Loucy (cell line): ENCODE results near the gene PHIP.

Experiments used
- H2AFZ ChIP-seq: fragments of 200-600 bp; sonication (generic); 2 replicates; pipeline ENCODE4 v1.6.0; 2016; ENCODE audit warnings: antibody characterized with exemption, mild to moderate bottlenecking, low read length, moderate library complexity
- H3F3A ChIP-seq: fragments of 200-600 bp; 2 replicates; pipeline ENCODE4 v1.6.0; 2016; ENCODE audit warnings: antibody characterized with exemption, low read depth, mild to moderate bottlenecking
- H3K27me3 ChIP-seq: fragments of 200-600 bp; sonication (generic); 2 replicates; pipeline ENCODE4 v1.6.1; 2014; ENCODE audit warnings: low read length, mild to moderate bottlenecking; ENCODE audit not compliant: insufficient read depth, poor library complexity, severe bottlenecking
- H3K36me3 ChIP-seq: fragments of 200-600 bp; sonication (generic); 2 replicates; pipeline ENCODE4 v1.6.1; 2016; ENCODE audit warnings: low read length; ENCODE audit not compliant: insufficient read depth
- H3K4me1 ChIP-seq: fragments of 200-600 bp; sonication (generic); 2 replicates; pipeline ENCODE4 v1.5.1; 2014; ENCODE audit warnings: low read length, mild to moderate bottlenecking; ENCODE audit not compliant: insufficient read depth, poor library complexity, severe bottlenecking
- H3K4me2 ChIP-seq: fragments of 200-600 bp; sonication (generic); 2 replicates; pipeline ENCODE4 v1.6.0; 2014; ENCODE audit warnings: antibody characterized with exemption, low read length, low read depth, mild to moderate bottlenecking; ENCODE audit not compliant: poor library complexity, severe bottlenecking
- H3K4me3 ChIP-seq: fragments of 200-600 bp; sonication (generic); 2 replicates; pipeline ENCODE4 v1.5.1; 2014; ENCODE audit warnings: low read length, mild to moderate bottlenecking, mixed read lengths; ENCODE audit not compliant: poor library complexity, severe bottlenecking
- H3K79me2 ChIP-seq: fragments of 200-600 bp; sonication (generic); 2 replicates; pipeline ENCODE4 v1.6.1; 2014; ENCODE audit warnings: low read length; ENCODE audit not compliant: insufficient read depth
- H3K9ac ChIP-seq: fragments of 200-600 bp; sonication (generic); 2 replicates; pipeline ENCODE4 v1.6.0; 2014; ENCODE audit warnings: mild to moderate bottlenecking, low read depth, low read length, moderate library complexity; ENCODE audit not compliant: poor library complexity, severe bottlenecking
- H3K9me2 ChIP-seq: fragments of 200-600 bp; sonication (generic); replicated peaks from 2 replicates; pipeline ENCODE4 v1.6.1; 2016; ENCODE audit warnings: low read depth, low read length, mixed read lengths
- H3K9me3 ChIP-seq: fragments of 200-600 bp; sonication (generic); 2 replicates; pipeline ENCODE4 v1.6.1; 2014; ENCODE audit warnings: mild to moderate bottlenecking, antibody characterized with exemption, low read length, low read depth; ENCODE audit not compliant: insufficient read depth
- H4K20me1 ChIP-seq: fragments of 200-600 bp; sonication (generic); 2 replicates; pipeline ENCODE4 v1.6.0; 2014; ENCODE audit warnings: antibody characterized with exemption, low read length, mild to moderate bottlenecking; ENCODE audit not compliant: insufficient read depth, poor library complexity, severe bottlenecking
- CTCF ChIP-seq: fragments of 200-600 bp; sonication (generic); conservative IDR thresholded peaks from 2 replicates; pipeline ENCODE4 v1.5.1; 2014; ENCODE audit warnings: mild to moderate bottlenecking, antibody characterized with exemption, low read length
- EZH2phosphoT487 ChIP-seq: fragments of 200-600 bp; IDR thresholded peaks from 2 replicates; pipeline ENCODE4 v1.6.1; 2018; ENCODE audit warnings: antibody characterized with exemption, mild to moderate bottlenecking, moderate library complexity, borderline replicate concordance

PHIP gene

GRCh38 chr6:79030023-79030422, 48.0 kb downstream of the PHIP start:
- H3K36me3 ChIP-seq = peaks cover 77% of the 10 kb centered on the region

GRCh38 chr6:79028641-79029314, 49.3 kb downstream of the PHIP start:
- Histone ChIP-seq H3F3A (no peaks in the 10 kb centered on the region), H3K79me2 (peaks cover 89% of the 10 kb centered on the region), H3K27me3 (no peaks in the 10 kb centered on the region), H2AFZ (no peak overlapping the region), H3K36me3 (peaks cover 82% of the 10 kb centered on the region), H3K4me1 (peaks cover 8% of the 10 kb centered on the region), H3K9me2 (no peaks in the 10 kb centered on the region), H4K20me1 (peaks cover 65% of the 10 kb centered on the region), H3K4me3 (no peak overlapping the region), H3K4me2 (no peak overlapping the region), H3K9ac (no peak overlapping the region), H3K9me3 (no peaks in the 10 kb centered on the region)
- TF ChIP-seq EZH2phosphoT487 (no peak), CTCF (no peak)

More at GRCh38 chr6:79030023-79030422, 48.0 kb downstream of the PHIP start:
- Histone ChIP-seq H3K4me2 (no peak overlapping the region), H3K27me3 (no peaks in the 10 kb centered on the region), H3K4me1 (peaks cover 8% of the 10 kb centered on the region), H3K9ac (no peak overlapping the region), H3K4me3 (no peak overlapping the region), H3F3A (no peaks in the 10 kb centered on the region), H2AFZ (no peak overlapping the region), H4K20me1 (peaks cover 63% of the 10 kb centered on the region), H3K79me2 (peaks cover 94% of the 10 kb centered on the region), H3K9me2 (no peaks in the 10 kb centered on the region), H3K9me3 (no peaks in the 10 kb centered on the region)
- TF ChIP-seq CTCF (no peak), EZH2phosphoT487 (no peak)

GRCh38 chr6:79011940-79012339, 66.1 kb downstream of the PHIP start:
- Histone ChIP-seq H3K4me1 (no peaks in the 10 kb centered on the region), H3K79me2 (no peaks in the 10 kb centered on the region), H3K9ac (no peak overlapping the region), H2AFZ (no peak overlapping the region), H3K36me3 (peaks cover 86% of the 10 kb centered on the region), H3F3A (no peaks in the 10 kb centered on the region), H3K4me3 (no peak overlapping the region), H4K20me1 (peaks cover 23% of the 10 kb centered on the region), H3K4me2 (no peak overlapping the region), H3K27me3 (no peaks in the 10 kb centered on the region), H3K9me2 (no peaks in the 10 kb centered on the region), H3K9me3 (no peaks in the 10 kb centered on the region)
- TF ChIP-seq CTCF (no peak), EZH2phosphoT487 (no peak)
